GM12891 (cell line): ENCODE data around the gene ADAMTS20.

Experiments used
- POLR2A ChIP-seq: IDR thresholded peaks from 2 replicates; pipeline ENCODE4 v1.6.1; 2011; ENCODE audit warnings: low read depth, low read length, control low read depth
- POLR2AphosphoS5 ChIP-seq: IDR thresholded peaks from 2 replicates; pipeline ENCODE4 v1.6.1; 2011; ENCODE audit warnings: low read depth, low read length, control low read depth
- SPI1 ChIP-seq: IDR thresholded peaks from 2 replicates; pipeline ENCODE4 v1.6.1; 2011; ENCODE audit warnings: low read depth, low read length, control low read depth

- TF ChIP-seq POLR2A (no peak), SPI1 (no peak), POLR2AphosphoS5 (no peak)
These were observed 27.2 kb upstream of the ADAMTS20 start for GRCh38 chr12:43579206-43579605.
